Raji (cell line): ENCODE measurements around the gene SMOC2.

Source experiments
- POLR2A ChIP-seq: IDR thresholded peaks from 2 replicates; pipeline ENCODE4 v1.6.1; 2011; ENCODE audit warnings: low read depth, low read length, control low read depth; ENCODE audit not compliant: insufficient read depth

Gene SMOC2

GRCh38 chr6:168717491-168717890 lies 276.5 kb downstream of the SMOC2 start:
- no peak for TF ChIP-seq POLR2A
